Sigmoid colon (tissue), 4 donors: Measurements from ENCODE around the gene DYNC1I1.

ENCODE experiments used
- CTCF ChIP-seq, 4 experiments: fragments of 450-650 bp in 3 of 4; fragments of 200-600 bp in 1 of 4; IDR thresholded peaks; one replicate each; pipeline ENCODE4 v1.5.1; 2016 to 2019; ENCODE audit warnings: antibody characterized with exemption in 4 of 4, mild to moderate bottlenecking in 3 of 4, moderate library complexity in 2 of 4
- EP300 ChIP-seq, 4 donors: sonication (generic); formaldehyde crosslinking; IDR thresholded peaks; one replicate each; pipeline ENCODE4 v1.6.1; 2017; ENCODE audit warnings: antibody characterized with exemption in 4 of 4
- POLR2A ChIP-seq, 2 donors: fragments of 450-650 bp; IDR thresholded peaks; one replicate each; pipeline ENCODE4 v1.6.1; 2016; ENCODE audit warnings: antibody characterized with exemption in 2 of 2, mild to moderate bottlenecking in 2 of 2, moderate library complexity in 2 of 2
- POLR2AphosphoS5 ChIP-seq, 4 donors: sonication (generic); formaldehyde crosslinking; IDR thresholded peaks; one replicate each; pipeline ENCODE4 v1.6.1; 2017; ENCODE audit warnings: antibody characterized with exemption in 4 of 4

- TF ChIP-seq EP300 (IDR thresholded peaks at IDR 0.05) (no peak), CTCF (IDR thresholded peaks at IDR 0.05) (no peak), POLR2A (IDR thresholded peaks at IDR 0.05) (no peak), POLR2AphosphoS5 (IDR thresholded peaks at IDR 0.05) (no peak)
Observed at GRCh38 chr7:95963446-95963990, 191.2 kb downstream of the DYNC1I1 start.
